Measurements from ENCODE around the gene PPHLN1.

PPHLN1 gene

DNA sequence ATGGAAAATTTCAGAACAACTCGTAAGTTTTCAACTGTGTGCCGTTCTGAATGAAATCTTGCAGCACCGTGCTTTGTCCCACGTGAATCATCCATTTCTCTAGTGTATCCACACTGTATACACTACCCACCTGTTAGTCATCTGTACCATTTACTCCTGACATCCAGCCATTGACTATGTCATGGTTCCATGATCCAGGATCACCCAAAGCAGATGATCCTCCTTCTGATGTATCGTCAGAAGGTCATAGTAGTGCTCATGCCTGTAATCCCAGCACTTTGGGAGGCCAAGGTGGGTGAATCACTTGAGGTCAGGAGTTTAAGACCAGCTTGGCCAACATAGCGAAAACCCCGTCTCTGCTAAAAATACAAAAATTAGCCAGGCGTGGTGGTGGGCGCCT lies 122.9 kb downstream of the PPHLN1 start:
- no peak for ATAC-seq
- no peak for TF ChIP-seq POU6F1 (CRISPR knock-in tag; IDR thresholded peaks at IDR 0.05; ENCODE audit: borderline replicate concordance, low read depth)
- TF ChIP-seq ESRRG (CRISPR knock-in tag; IDR thresholded peaks at IDR 0.05): no peak
- no peak for TF ChIP-seq GLIS3 (CRISPR knock-in tag; IDR thresholded peaks at IDR 0.05)
- TF ChIP-seq, protein P1, sequence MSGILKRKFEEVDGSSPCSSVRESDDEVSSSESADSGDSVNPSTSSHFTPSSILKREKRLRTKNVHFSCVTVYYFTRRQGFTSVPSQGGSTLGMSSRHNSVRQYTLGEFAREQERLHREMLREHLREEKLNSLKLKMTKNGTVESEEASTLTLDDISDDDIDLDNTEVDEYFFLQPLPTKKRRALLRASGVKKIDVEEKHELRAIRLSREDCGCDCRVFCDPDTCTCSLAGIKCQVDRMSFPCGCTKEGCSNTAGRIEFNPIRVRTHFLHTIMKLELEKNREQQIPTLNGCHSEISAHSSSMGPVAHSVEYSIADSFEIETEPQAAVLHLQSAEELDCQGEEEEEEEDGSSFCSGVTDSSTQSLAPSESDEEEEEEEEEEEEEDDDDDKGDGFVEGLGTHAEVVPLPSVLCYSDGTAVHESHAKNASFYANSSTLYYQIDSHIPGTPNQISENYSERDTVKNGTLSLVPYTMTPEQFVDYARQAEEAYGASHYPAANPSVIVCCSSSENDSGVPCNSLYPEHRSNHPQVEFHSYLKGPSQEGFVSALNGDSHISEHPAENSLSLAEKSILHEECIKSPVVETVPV (CRISPR knock-in tag; IDR thresholded peaks at IDR 0.05): no peak

GRCh38 chr12:42450248-42450647 lies 124.3 kb downstream of the PPHLN1 start:
- peak; percentile 79 for ATAC-seq
- no peak for TF ChIP-seq TSHZ2 (CRISPR knock-in tag; IDR thresholded peaks at IDR 0.05)
- no peak for TF ChIP-seq POU6F1 (CRISPR knock-in tag; IDR thresholded peaks at IDR 0.05; ENCODE audit: borderline replicate concordance, low read depth)
- no peak for TF ChIP-seq TCF4 (CRISPR knock-in tag; IDR thresholded peaks at IDR 0.05; ENCODE audit: borderline replicate concordance)
- no peak for TF ChIP-seq ZFP30 (CRISPR knock-in tag; IDR thresholded peaks at IDR 0.05)
- no peak for TF ChIP-seq ESRRG (CRISPR knock-in tag; IDR thresholded peaks at IDR 0.05)
- TF ChIP-seq ZNF8 (CRISPR knock-in tag; IDR thresholded peaks at IDR 0.05): no peak
- TF ChIP-seq SNAI2 (CRISPR knock-in tag; IDR thresholded peaks at IDR 0.05): no peak
- no peak for TF ChIP-seq OSR1 (CRISPR knock-in tag; IDR thresholded peaks at IDR 0.05)
- no peak for TF ChIP-seq ARNTL (CRISPR knock-in tag; IDR thresholded peaks at IDR 0.05; ENCODE audit: borderline replicate concordance, low read depth)
- TF ChIP-seq ZC3H10 (CRISPR knock-in tag; IDR thresholded peaks at IDR 0.05): no peak
- TF ChIP-seq, protein P1 (CRISPR knock-in tag; IDR thresholded peaks at IDR 0.05): no peak
- TF ChIP-seq, protein P2, sequence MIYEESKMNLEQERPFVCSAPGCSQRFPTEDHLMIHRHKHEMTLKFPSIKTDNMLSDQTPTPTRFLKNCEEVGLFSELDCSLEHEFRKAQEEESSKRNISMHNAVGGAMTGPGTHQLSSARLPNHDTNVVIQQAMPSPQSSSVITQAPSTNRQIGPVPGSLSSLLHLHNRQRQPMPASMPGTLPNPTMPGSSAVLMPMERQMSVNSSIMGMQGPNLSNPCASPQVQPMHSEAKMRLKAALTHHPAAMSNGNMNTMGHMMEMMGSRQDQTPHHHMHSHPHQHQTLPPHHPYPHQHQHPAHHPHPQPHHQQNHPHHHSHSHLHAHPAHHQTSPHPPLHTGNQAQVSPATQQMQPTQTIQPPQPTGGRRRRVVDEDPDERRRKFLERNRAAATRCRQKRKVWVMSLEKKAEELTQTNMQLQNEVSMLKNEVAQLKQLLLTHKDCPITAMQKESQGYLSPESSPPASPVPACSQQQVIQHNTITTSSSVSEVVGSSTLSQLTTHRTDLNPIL (CRISPR knock-in tag; IDR thresholded peaks at IDR 0.05; ENCODE audit: low read depth): no peak
- TF ChIP-seq RARB (CRISPR knock-in tag; IDR thresholded peaks at IDR 0.05): no peak

- ATAC-seq: no peak
- TF ChIP-seq TSHZ2 (CRISPR knock-in tag; IDR thresholded peaks at IDR 0.05) (no peak), POU6F1 (CRISPR knock-in tag; IDR thresholded peaks at IDR 0.05; ENCODE audit: borderline replicate concordance, low read depth) (no peak), PPARA (CRISPR knock-in tag; IDR thresholded peaks at IDR 0.05; ENCODE audit: borderline replicate concordance) (no peak), ZFP3 (CRISPR knock-in tag; IDR thresholded peaks at IDR 0.05) (no peak), RARB (CRISPR knock-in tag; IDR thresholded peaks at IDR 0.05) (no peak), BACH2 (CRISPR knock-in tag; IDR thresholded peaks at IDR 0.05; ENCODE audit: borderline replicate concordance) (no peak), GLIS3 (CRISPR knock-in tag; IDR thresholded peaks at IDR 0.05) (no peak), ZNF70 (CRISPR knock-in tag; IDR thresholded peaks at IDR 0.05) (no peak), ZNF565 (CRISPR knock-in tag; conservative IDR thresholded peaks at IDR 0.05; ENCODE audit: low read depth) (no peak), ZNF8 (CRISPR knock-in tag; IDR thresholded peaks at IDR 0.05) (no peak), CSDC2 (CRISPR knock-in tag; IDR thresholded peaks at IDR 0.05) (no peak), ARNTL (CRISPR knock-in tag; IDR thresholded peaks at IDR 0.05; ENCODE audit: borderline replicate concordance, low read depth) (no peak)
- TF ChIP-seq, protein P1 (CRISPR knock-in tag; IDR thresholded peaks at IDR 0.05): no peak
Measured at GRCh38 chr12:42458575-42458974, 132.6 kb downstream of the PPHLN1 start.

All from SK-N-SH treated with all-trans-retinoic acid at 6 μM for 48 hours (cell line).